Aorta (tissue), 5 donors: Measurements from ENCODE around the gene COG7. TPM values are rescaled to one million over a fixed set of nuclear protein-coding genes. Genes with fewer than 3 reads are reported as not detected.
A peak's percentile ranks its signal among the peaks of the same experiment; 100 is the strongest.
"Not testable (repeated sequence)": the region's sequence is repeated elsewhere in the genome, so short reads cannot be mapped to it uniquely, and the experiment has no call there.

ENCODE experiments used
- ATAC-seq: fragments of 200-7000 bp; cut with Tn5 transposase; one replicate; pipeline ENCODE4 v1.9.1; 2022; ENCODE audit warnings: moderate library complexity; ENCODE audit not compliant: low FRiP score
- DNase-seq, 2 donors: peaks; one replicate each; pipeline ENCODE4 v3.0.0-alpha.2; 2020
- H3K27ac ChIP-seq, 2 donors: one replicate each; pipeline ENCODE4 v1.5.1; 2013; ENCODE audit warnings: low read length in 2 of 2, mild to moderate bottlenecking in 2 of 2, moderate library complexity in 2 of 2, control low read depth in 1 of 2, inconsistent platforms in 1 of 2, low read depth in 1 of 2
- H3K27me3 ChIP-seq, 2 donors: one replicate each; pipeline ENCODE4 v1.6.1; 2013; ENCODE audit warnings: control low read depth in 1 of 2, low read length in 1 of 2, mild to moderate bottlenecking in 1 of 2, moderate library complexity in 1 of 2; ENCODE audit not compliant: insufficient read depth in 2 of 2, control insufficient read depth in 1 of 2
- H3K36me3 ChIP-seq, 2 donors: one replicate each; pipeline ENCODE4 v1.6.1; 2013; ENCODE audit warnings: control low read depth in 1 of 2, low read length in 1 of 2, mild to moderate bottlenecking in 1 of 2; ENCODE audit not compliant: insufficient read depth in 2 of 2, control insufficient read depth in 1 of 2
- H3K4me1 ChIP-seq, 2 donors: one replicate each; pipeline ENCODE4 v1.6.1; 2013; ENCODE audit warnings: low read length in 2 of 2, control low read depth in 1 of 2, mild to moderate bottlenecking in 1 of 2, moderate library complexity in 1 of 2; ENCODE audit not compliant: insufficient read depth in 2 of 2, control insufficient read depth in 1 of 2
- H3K4me3 ChIP-seq, 2 donors: one replicate each; pipeline ENCODE4 v1.5.1; 2013; ENCODE audit warnings: low read length in 2 of 2, control low read depth in 1 of 2, mild to moderate bottlenecking in 1 of 2
- H3K9me3 ChIP-seq: one replicate; pipeline ENCODE4 v1.6.1; 2013; ENCODE audit warnings: mild to moderate bottlenecking, low read length; ENCODE audit not compliant: control insufficient read depth
- WGBS, 2 donors: extraction: QIAGEN DNeasy Blood & Tissue Kit; methylation state at CpG; one replicate each; pipeline ENCODE4 v1.1.7; 2013; 5-methylcytosine and 5-hydroxymethylcytosine counted together
- intact Hi-C, 2 donors: fragments of 100-400 bp; cut with DNase I; formaldehyde crosslinking; loops; one replicate each; pipeline versions ENCODE4 v1.14.2 to v1.15.0; 2022
- polyA plus RNA-seq, 2 donors: library from polyadenylated mRNA; stranded (reverse); fragments of 200-250 nt; gene quantifications; one replicate each; pipeline ENCODE4 v1.2.3, GENCODE V29; 2013
- total RNA-seq, 2 donors: library from RNA; stranded (reverse); fragmentation: NEBNext Ultra II Directional; extraction: Animal tissue kit (Norgen Biotek cat#: 25700); gene quantifications; one replicate each; pipeline ENCODE4 v1.2.1, GENCODE V29; 2021
- donor health status: healthy with polysubstance abuse.
- donor health status: Bipolar disorder and iron deficiency.
- donor health status: DM: no; HTN: no; CAD: no.
- donor health status: DM: no; HTN: no; CAD: no.
- donor health status: DM: yes; HTN: yes; CAD: no.

The COG7 gene
- total and polyA plus RNA-seq, 4 donors = 12.5 to 50.2 (median 22.8) TPM

DNA sequence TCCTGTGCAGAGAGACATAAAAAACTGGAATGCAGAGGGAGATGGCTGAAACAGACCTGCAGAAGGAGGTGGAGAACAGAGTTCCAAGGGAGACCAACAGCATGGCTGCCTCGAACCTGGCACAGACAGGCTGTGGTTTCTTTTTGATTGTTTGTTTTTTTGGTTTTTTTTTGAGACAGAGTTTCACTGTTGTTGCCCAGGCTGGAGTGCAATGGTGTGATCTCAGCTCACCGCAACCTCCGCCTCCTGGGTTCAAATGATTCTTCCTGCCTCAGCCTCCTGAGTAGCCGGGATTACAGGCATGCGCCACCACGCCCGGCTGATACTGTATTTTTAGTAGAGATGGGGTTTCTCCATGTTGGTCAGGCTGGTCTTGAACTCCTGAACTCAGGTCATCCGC, 30.5 kb upstream of the COG7 start:
- peak in 1 of 2 donors; percentile 28 for DNase-seq
- H3K27me3 ChIP-seq, H3K9me3 ChIP-seq, ATAC-seq, H3K4me3 ChIP-seq, H3K27ac ChIP-seq, intact Hi-C loops, H3K4me1 ChIP-seq: not testable (repeated sequence)
- peaks cover 0 to 26% of the 10 kb centered on the region in 2 donors for H3K36me3 ChIP-seq
- 93 to 95% methylated on average over 8 of the region's 8 CpGs for WGBS, 2 donors

DNA sequence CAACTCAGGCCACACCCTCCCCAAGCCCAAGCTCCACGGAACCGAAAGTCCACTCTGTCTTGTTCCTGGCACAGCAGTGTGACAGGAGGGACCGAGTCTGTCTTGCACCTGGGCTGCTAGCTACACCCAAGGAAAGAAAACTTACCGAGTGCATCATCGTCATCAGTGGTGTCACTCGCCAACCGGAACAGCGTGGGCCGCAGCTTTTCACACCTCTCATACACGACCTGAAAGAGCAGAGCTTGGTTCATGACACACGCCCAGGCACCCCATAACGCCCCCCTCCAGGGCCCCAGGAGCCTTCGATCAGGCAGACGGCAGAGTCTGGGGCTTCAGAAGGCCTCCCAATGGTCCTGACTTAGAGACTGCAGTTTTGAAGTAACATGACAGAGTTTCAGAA, 29.8 kb upstream of the COG7 start:
- H3K9me3 ChIP-seq = no peaks in the 10 kb centered on the region
- H3K36me3 ChIP-seq = peaks cover 0 to 21% of the 10 kb centered on the region in 2 donors
- 84 to 90% methylated on average over 14 of the region's 14 CpGs for WGBS, 2 donors
- H3K4me1 ChIP-seq = no peaks in the 10 kb centered on the region
- intact Hi-C loops = no loop called here
- DNase-seq (peak in 1 of 2 donors; percentile 54), ATAC-seq (no peak)
- no peak overlapping the region for H3K4me3 ChIP-seq
- H3K27me3 ChIP-seq = no peaks in the 10 kb centered on the region
- H3K27ac ChIP-seq = no peak overlapping the region

DNA sequence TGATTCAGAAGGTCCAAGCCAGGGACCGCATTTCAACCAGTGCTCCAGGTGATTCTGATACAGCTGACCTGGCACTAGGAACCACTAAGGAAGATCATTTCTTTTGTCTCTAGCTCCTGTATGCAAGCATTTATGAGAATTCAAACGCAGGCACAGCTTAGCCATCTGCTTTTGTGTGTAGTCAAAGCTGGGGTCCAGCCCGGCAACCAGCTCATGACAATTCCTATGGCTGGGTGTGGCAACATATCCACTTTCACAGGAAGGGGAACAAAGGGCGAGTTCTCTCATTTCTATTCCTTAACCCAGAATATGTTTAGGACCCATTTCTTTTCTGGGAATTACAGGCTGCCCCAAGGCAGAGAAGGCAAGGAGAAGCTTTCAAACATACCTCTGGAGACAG, 27.3 kb upstream of the COG7 start:
- Histone ChIP-seq H3K36me3 (peaks cover 0 to 14% of the 10 kb centered on the region in 2 donors), H3K27ac (no peak overlapping the region), H3K9me3 (no peaks in the 10 kb centered on the region), H3K4me3 (no peak overlapping the region), H3K27me3 (no peaks in the 10 kb centered on the region), H3K4me1 (no peaks in the 10 kb centered on the region)
- 93 to 94% methylated on average over 4 of the region's 4 CpGs for WGBS, 2 donors
- intact Hi-C loops = no loop called here
- DNase-seq = peak in 1 of 2 donors; percentile 21
- no peak for ATAC-seq

DNA sequence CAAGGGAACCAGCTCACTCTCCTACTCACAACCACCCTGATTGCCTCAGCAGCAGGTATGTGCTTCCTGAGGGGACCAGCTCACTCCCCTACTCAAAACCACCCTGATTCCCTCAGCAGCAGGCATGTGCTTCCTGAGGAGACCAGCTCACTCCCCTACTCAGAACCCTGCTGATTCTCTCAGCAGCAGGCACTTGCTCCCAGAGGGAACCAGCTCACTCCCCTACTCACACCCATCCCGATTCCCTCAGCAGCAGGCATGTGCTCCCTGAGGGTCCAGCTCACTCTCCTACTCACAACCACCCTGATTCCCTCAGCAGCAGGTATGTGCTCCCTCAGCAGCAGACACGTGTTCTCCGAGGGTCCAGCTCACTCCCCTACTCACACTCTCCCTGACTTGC, 26.1 kb upstream of the COG7 start:
- Histone ChIP-seq H3K27ac (no peak overlapping the region), H3K9me3 (no peaks in the 10 kb centered on the region), H3K36me3 (peaks cover 0 to 13% of the 10 kb centered on the region in 2 donors), H3K27me3 (no peaks in the 10 kb centered on the region), H3K4me3 (no peak overlapping the region), H3K4me1 (no peaks in the 10 kb centered on the region)
- WGBS, 2 donors = 90 to 91% methylated on average over 3 of the region's 3 CpGs
- no peak for DNase-seq
- intact Hi-C loops = no loop called here
- no peak for ATAC-seq

DNA sequence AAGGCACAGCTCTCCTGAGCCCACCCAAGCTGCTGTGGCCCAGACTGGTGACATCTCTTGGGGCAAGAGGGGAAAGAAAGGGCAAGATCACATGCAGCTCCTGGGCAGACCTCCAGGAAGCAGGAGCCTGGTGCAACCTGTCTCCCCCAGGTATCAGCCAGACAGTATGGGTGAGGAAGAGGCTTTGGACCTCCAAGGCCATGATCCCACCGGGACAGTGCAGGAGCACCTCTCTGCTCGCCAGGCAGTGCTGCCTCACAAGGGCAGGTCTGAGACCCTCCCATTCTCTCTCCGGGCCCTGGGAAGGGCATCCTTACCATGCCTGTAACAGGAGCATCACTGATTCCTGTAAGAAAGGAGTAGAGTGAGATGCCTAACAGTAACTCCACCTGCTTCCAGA, 25.6 kb upstream of the COG7 start:
- peak in 1 of 2 donors; percentile 50 for DNase-seq
- intact Hi-C loops = no loop called here
- WGBS, 2 donors = 91 to 98% methylated on average over 3 of the region's 3 CpGs
- no peak overlapping the region for H3K4me3 ChIP-seq
- peaks cover 0 to 15% of the 10 kb centered on the region in 2 donors for H3K36me3 ChIP-seq
- no peak overlapping the region for H3K27ac ChIP-seq
- ATAC-seq = peak; percentile 45
- no peaks in the 10 kb centered on the region for H3K27me3 ChIP-seq
- H3K4me1 ChIP-seq = no peaks in the 10 kb centered on the region
- H3K9me3 ChIP-seq = no peaks in the 10 kb centered on the region

DNA sequence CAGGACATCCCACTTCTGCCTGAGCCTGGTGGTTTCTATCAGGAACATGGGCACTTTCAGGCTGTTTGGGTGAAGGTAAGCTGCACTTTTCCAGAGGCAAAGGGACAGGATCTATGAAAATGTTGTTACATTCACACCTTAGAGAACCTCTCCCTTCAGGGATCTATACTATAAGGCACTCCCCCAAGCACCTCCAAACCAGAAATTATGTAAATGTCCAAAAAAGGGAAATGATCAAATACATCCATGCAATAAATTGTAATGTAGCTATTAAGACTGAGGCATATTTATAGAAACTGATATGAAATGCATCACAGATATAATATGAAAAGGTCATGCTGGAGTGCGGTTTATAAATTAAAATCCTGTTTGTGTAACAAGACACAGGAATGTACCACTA, 23.3 kb upstream of the COG7 start:
- 75 to 82% methylated on average over 1 of the region's 1 CpG for WGBS, 2 donors
- Histone ChIP-seq H3K4me1 (no peaks in the 10 kb centered on the region), H3K4me3 (no peak overlapping the region), H3K27ac (no peak overlapping the region), H3K36me3 (peaks cover 0 to 15% of the 10 kb centered on the region in 2 donors), H3K9me3 (no peaks in the 10 kb centered on the region), H3K27me3 (no peaks in the 10 kb centered on the region)
- ATAC-seq (no peak), DNase-seq (no peak)
- intact Hi-C loops = no loop called here

DNA sequence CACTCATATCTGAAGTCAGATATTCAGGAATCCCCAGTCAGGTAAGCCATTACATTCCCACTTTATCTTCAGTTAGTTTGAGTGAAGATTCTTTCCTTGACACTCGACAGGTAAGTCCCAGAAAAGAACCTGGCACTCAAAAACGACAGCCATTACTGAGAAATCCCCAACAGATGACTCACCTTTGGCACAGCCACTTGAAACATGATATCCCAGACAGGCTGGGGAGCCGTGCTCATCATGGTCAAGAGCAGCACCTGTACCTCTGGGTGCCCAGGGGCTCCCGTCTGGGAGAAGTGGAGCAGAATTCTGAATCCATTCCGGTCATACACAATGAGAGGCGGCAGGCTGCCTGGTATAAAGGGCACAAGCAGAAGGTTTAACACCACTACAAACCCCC, 16.8 kb upstream of the COG7 start:
- intact Hi-C loops = no loop called here
- DNase-seq (no peak), ATAC-seq (no peak)
- Histone ChIP-seq H3K36me3 (peaks cover 5 to 12% of the 10 kb centered on the region in 2 donors), H3K4me3 (no peak overlapping the region), H3K27ac (no peak overlapping the region), H3K4me1 (peaks cover 0 to 2% of the 10 kb centered on the region in 2 donors), H3K27me3 (no peaks in the 10 kb centered on the region), H3K9me3 (no peaks in the 10 kb centered on the region)
- 46 to 61% methylated on average over 6 of the region's 6 CpGs for WGBS, 2 donors

DNA sequence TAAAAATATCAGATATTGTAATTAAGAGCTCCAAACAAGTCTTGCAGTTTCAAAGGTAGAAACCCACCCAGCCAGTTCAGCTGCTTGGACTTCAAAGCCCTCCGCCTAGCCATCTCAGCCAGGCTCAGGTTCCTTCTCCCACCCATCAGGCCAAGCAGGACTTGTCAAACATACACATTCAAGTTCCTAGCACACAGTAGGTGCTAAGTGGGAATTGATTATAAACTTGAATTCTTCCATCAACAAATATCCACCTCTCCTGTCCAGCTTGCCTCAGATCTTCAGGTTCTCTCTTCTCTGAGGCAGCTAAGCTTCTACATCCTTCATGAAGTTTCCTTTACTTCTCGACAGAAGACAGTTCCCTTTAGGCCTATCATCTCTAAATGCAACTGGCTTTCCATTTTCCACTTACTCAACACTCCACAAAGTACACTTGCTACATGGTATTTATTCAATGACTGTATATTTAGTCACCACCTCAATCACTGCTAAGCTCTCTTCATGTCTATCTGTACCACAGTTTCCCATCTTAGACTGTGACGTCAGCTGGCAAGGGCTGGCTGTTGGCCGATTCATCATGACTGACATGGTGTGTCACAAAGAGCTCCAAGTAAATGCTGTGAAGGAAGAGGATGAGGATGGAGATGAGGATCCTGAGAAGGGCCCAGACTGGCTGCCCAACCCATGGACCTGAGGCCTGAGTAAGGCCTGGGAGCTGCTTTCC, 13.3 kb upstream of the COG7 start:
- peak; percentile 53 to 75 for DNase-seq
- intact Hi-C loops = no loop called here
- H3K4me3 ChIP-seq = no peak overlapping the region
- no peaks in the 10 kb centered on the region for H3K9me3 ChIP-seq
- peaks cover 5 to 10% of the 10 kb centered on the region in 2 donors for H3K36me3 ChIP-seq
- H3K27ac ChIP-seq = no peak overlapping the region
- WGBS, 2 donors = 67 to 78% methylated on average over 4 of the region's 4 CpGs
- no peak for ATAC-seq
- peaks cover 0 to 2% of the 10 kb centered on the region in 2 donors for H3K4me1 ChIP-seq
- H3K27me3 ChIP-seq = no peaks in the 10 kb centered on the region

DNA sequence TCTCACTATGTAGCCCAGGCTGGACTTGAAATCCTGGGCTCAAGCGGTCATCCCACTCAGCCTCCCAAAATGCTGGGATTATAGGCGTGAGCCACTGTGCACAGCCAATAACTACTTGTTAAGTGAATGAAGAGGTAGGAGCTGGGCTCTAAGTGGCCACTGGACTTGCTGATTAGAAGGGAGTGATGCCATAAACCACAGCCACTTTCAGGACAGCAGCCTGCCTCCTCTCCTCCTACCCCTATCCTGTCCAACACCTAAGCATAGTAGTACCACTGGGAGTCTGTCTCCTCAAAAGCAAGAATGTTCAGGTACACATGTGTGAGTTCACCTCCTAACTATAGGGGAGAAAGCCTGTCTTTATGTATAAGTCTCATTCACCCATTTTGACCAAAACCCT, 12.2 kb upstream of the COG7 start:
- Histone ChIP-seq H3K9me3 (no peaks in the 10 kb centered on the region), H3K36me3 (peaks cover 5 to 10% of the 10 kb centered on the region in 2 donors), H3K27me3 (no peaks in the 10 kb centered on the region), H3K4me3 (no peak overlapping the region), H3K4me1 (peaks cover 0 to 2% of the 10 kb centered on the region in 2 donors), H3K27ac (no peak overlapping the region)
- 97 to 98% methylated on average over 2 of the region's 2 CpGs for WGBS, 2 donors
- DNase-seq = no peak
- intact Hi-C loops = no loop called here
- no peak for ATAC-seq
